K562 (cell line): ENCODE results near the gene IQGAP3. TPM values are rescaled to one million over a fixed set of nuclear protein-coding genes. Genes with fewer than 3 reads are reported as not detected.

ENCODE experiments used
- CBFA2T2 ChIP-seq: fragments of 450-650 bp; conservative IDR thresholded peaks from 2 replicates; pipeline ENCODE4 v1.6.1; 2017; ENCODE audit warnings: mild to moderate bottlenecking
- CBX3 ChIP-seq, 2 experiments: IDR thresholded peaks; 1 replicate in 1 of 2; 2 replicates in 1 of 2; pipeline ENCODE4 v1.6.1; 2012; ENCODE audit warnings: inconsistent platforms in 2 of 2, low read length in 2 of 2, borderline replicate concordance in 1 of 2, control low read depth in 1 of 2
- KDM4B ChIP-seq, 2 experiments: fragments of 450-650 bp in 1 of 2; sonication (generic) in 1 of 2; IDR thresholded peaks; 2 replicates each; pipeline ENCODE4 v1.6.1; 2016 to 2017; ENCODE audit warnings: borderline replicate concordance in 2 of 2, antibody characterized with exemption in 1 of 2, low read depth in 1 of 2, mild to moderate bottlenecking in 1 of 2
- L3MBTL2 ChIP-seq: fragments of 450-650 bp; IDR thresholded peaks from 2 replicates; pipeline ENCODE4 v1.6.1; 2016; ENCODE audit warnings: mild to moderate bottlenecking, moderate library complexity
- NEUROD1 ChIP-seq: fragments of 150-350 bp; IDR thresholded peaks from 2 replicates; pipeline ENCODE4 v1.6.1; 2014; ENCODE audit warnings: borderline replicate concordance, low read length, low read depth; ENCODE audit not compliant: partially characterized antibody
- PHF8 ChIP-seq: fragments of 200-600 bp; sonication (generic); IDR thresholded peaks from 2 replicates; pipeline ENCODE4 v1.6.1; 2012; ENCODE audit warnings: mixed run types, mild to moderate bottlenecking, inconsistent platforms, low read length, moderate library complexity, borderline replicate concordance
- XRCC4 ChIP-seq: IDR thresholded peaks from one replicate; pipeline ENCODE4 v1.6.1; 2011; ENCODE audit not compliant: insufficient read depth, insufficient read length; ENCODE audit errors: extremely low read depth
- ZFPM2 ChIP-seq: fragments of 250-450 bp; sonication (Bioruptor Pico); IDR thresholded peaks from 2 replicates; pipeline ENCODE4 v1.5.1; 2022; ENCODE audit warnings: mild to moderate bottlenecking
- ZNF175 ChIP-seq: fragments of 200-800 bp; sonication (Bioruptor generic); IDR thresholded peaks from 2 replicates; pipeline ENCODE4 v1.6.1; 2016; ENCODE audit warnings: low read depth, mild to moderate bottlenecking, missing genetic modification characterization, missing compliant biosample characterization
- polyA plus RNA-seq, 8 experiments: library from polyadenylated mRNA; depleted of rRNA in 4 of 8; stranded (reverse) in 5 of 8; unstranded in 3 of 8; fragments of >200 nt; fragmentation: Nextera tagmentation in 2 of 8; fragmentation: Illumina TruSeq in 1 of 8; extraction: Ambion mirVana in 2 of 8; extraction: Trizol in 1 of 8; gene quantifications; 2 replicates each; pipeline versions ENCODE4 v1.2.1 to v1.2.3, GENCODE V29; 2011 to 2014; ENCODE audit warnings: inconsistent platforms in 1 of 8, missing spikeins in 1 of 8
- total RNA-seq, 7 experiments: library from RNA; depleted of rRNA in 6 of 7; stranded (reverse); fragments of >200 nt in 6 of 7; fragmentation: Illumina TruSeq in 2 of 7; extraction: Trizol in 2 of 7; gene quantifications; 2 replicates each; pipeline versions ENCODE4 v1.2.1 to v1.2.3, GENCODE V29; 2011 to 2021; ENCODE audit warnings: low replicate concordance in 1 of 7
- TF ChIP-seq, protein P1 (sequence below): fragments of 200-600 bp; sonication (generic); IDR thresholded peaks from one replicate; pipeline ENCODE4 v1.6.1; 2012; ENCODE audit warnings: mild to moderate bottlenecking, low read depth, low read length, inconsistent platforms
- TF ChIP-seq, protein P2 (sequence below): fragments of 250-450 bp; sonication (Bioruptor Pico); IDR thresholded peaks from 2 replicates; pipeline ENCODE4 v1.5.0; 2021
- TF ChIP-seq, protein P3 (sequence below): fragments of 450-650 bp; conservative IDR thresholded peaks from 2 replicates; pipeline ENCODE4 v1.6.1; 2016; ENCODE audit warnings: missing genetic modification characterization, low read depth, mild to moderate bottlenecking, control low read depth, missing compliant biosample characterization

The IQGAP3 gene
- total and polyA plus RNA-seq, 9 of the 15 experiments (the other 6 are each of a cell fraction or from before 2014, with no cell fraction given) = 1.4 to 16.6 (median 11.9) TPM

GRCh38 chr1:156500793-156501506 lies 71.4 kb downstream of the IQGAP3 start (continued):
- TF ChIP-seq KDM4B (IDR thresholded peaks at IDR 0.05; ENCODE audit: borderline replicate concordance in 2 of 2, low read depth in 1 of 2) = peak in 1 of 2 experiments; percentile 77; a peak in 2 of 4 replicates
- peak; percentile 97 for TF ChIP-seq L3MBTL2
- TF ChIP-seq, protein P1, sequence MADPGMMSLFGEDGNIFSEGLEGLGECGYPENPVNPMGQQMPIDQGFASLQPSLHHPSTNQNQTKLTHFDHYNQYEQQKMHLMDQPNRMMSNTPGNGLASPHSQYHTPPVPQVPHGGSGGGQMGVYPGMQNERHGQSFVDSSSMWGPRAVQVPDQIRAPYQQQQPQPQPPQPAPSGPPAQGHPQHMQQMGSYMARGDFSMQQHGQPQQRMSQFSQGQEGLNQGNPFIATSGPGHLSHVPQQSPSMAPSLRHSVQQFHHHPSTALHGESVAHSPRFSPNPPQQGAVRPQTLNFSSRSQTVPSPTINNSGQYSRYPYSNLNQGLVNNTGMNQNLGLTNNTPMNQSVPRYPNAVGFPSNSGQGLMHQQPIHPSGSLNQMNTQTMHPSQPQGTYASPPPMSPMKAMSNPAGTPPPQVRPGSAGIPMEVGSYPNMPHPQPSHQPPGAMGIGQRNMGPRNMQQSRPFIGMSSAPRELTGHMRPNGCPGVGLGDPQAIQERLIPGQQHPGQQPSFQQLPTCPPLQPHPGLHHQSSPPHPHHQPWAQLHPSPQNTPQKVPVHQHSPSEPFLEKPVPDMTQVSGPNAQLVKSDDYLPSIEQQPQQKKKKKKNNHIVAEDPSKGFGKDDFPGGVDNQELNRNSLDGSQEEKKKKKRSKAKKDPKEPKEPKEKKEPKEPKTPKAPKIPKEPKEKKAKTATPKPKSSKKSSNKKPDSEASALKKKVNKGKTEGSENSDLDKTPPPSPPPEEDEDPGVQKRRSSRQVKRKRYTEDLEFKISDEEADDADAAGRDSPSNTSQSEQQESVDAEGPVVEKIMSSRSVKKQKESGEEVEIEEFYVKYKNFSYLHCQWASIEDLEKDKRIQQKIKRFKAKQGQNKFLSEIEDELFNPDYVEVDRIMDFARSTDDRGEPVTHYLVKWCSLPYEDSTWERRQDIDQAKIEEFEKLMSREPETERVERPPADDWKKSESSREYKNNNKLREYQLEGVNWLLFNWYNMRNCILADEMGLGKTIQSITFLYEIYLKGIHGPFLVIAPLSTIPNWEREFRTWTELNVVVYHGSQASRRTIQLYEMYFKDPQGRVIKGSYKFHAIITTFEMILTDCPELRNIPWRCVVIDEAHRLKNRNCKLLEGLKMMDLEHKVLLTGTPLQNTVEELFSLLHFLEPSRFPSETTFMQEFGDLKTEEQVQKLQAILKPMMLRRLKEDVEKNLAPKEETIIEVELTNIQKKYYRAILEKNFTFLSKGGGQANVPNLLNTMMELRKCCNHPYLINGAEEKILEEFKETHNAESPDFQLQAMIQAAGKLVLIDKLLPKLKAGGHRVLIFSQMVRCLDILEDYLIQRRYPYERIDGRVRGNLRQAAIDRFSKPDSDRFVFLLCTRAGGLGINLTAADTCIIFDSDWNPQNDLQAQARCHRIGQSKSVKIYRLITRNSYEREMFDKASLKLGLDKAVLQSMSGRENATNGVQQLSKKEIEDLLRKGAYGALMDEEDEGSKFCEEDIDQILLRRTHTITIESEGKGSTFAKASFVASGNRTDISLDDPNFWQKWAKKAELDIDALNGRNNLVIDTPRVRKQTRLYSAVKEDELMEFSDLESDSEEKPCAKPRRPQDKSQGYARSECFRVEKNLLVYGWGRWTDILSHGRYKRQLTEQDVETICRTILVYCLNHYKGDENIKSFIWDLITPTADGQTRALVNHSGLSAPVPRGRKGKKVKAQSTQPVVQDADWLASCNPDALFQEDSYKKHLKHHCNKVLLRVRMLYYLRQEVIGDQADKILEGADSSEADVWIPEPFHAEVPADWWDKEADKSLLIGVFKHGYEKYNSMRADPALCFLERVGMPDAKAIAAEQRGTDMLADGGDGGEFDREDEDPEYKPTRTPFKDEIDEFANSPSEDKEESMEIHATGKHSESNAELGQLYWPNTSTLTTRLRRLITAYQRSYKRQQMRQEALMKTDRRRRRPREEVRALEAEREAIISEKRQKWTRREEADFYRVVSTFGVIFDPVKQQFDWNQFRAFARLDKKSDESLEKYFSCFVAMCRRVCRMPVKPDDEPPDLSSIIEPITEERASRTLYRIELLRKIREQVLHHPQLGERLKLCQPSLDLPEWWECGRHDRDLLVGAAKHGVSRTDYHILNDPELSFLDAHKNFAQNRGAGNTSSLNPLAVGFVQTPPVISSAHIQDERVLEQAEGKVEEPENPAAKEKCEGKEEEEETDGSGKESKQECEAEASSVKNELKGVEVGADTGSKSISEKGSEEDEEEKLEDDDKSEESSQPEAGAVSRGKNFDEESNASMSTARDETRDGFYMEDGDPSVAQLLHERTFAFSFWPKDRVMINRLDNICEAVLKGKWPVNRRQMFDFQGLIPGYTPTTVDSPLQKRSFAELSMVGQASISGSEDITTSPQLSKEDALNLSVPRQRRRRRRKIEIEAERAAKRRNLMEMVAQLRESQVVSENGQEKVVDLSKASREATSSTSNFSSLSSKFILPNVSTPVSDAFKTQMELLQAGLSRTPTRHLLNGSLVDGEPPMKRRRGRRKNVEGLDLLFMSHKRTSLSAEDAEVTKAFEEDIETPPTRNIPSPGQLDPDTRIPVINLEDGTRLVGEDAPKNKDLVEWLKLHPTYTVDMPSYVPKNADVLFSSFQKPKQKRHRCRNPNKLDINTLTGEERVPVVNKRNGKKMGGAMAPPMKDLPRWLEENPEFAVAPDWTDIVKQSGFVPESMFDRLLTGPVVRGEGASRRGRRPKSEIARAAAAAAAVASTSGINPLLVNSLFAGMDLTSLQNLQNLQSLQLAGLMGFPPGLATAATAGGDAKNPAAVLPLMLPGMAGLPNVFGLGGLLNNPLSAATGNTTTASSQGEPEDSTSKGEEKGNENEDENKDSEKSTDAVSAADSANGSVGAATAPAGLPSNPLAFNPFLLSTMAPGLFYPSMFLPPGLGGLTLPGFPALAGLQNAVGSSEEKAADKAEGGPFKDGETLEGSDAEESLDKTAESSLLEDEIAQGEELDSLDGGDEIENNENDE = no peak
- no peak; the same call in 1 of the 2 replicates for TF ChIP-seq CBFA2T2
- TF ChIP-seq, protein P2, sequence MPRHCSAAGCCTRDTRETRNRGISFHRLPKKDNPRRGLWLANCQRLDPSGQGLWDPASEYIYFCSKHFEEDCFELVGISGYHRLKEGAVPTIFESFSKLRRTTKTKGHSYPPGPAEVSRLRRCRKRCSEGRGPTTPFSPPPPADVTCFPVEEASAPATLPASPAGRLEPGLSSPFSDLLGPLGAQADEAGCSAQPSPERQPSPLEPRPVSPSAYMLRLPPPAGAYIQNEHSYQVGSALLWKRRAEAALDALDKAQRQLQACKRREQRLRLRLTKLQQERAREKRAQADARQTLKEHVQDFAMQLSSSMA (CRISPR knock-in tag) = 0 out of 2 replicates have a peak, but pooled peaks have one; percentile 35
- TF ChIP-seq NEUROD1 = peak; percentile 73
- no peak; a peak in 2 of 3 replicates for TF ChIP-seq CBX3 (IDR thresholded peaks at IDR 0.05; ENCODE audit: borderline replicate concordance in 1 of 2, low read length in 2 of 2)
- TF ChIP-seq ZFPM2 = 0 out of 2 replicates have a peak, but pooled peaks have one; percentile 66
- peak; percentile 83 for TF ChIP-seq ZNF175 (CRISPR knock-in tag)
- TF ChIP-seq, protein P3, sequence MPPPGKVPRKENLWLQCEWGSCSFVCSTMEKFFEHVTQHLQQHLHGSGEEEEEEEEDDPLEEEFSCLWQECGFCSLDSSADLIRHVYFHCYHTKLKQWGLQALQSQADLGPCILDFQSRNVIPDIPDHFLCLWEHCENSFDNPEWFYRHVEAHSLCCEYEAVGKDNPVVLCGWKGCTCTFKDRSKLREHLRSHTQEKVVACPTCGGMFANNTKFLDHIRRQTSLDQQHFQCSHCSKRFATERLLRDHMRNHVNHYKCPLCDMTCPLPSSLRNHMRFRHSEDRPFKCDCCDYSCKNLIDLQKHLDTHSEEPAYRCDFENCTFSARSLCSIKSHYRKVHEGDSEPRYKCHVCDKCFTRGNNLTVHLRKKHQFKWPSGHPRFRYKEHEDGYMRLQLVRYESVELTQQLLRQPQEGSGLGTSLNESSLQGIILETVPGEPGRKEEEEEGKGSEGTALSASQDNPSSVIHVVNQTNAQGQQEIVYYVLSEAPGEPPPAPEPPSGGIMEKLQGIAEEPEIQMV = no peak
- peak; percentile 84; the same call in 1 of the 2 replicates for TF ChIP-seq PHF8
- TF ChIP-seq XRCC4 = no peak
